Progenitor cell of endocrine pancreas (in vitro differentiated cells): ENCODE measurements around the gene SERTAD2. TPM values are rescaled to one million over a fixed set of nuclear protein-coding genes. Genes with fewer than 3 reads are reported as not detected.
A peak's percentile ranks its signal among the peaks of the same experiment; 100 is the strongest.

Experiments
- DNase-seq: peaks from one replicate; pipeline ENCODE4 v3.0.0; 2021; ENCODE audit warnings: low spot score; ENCODE audit not compliant: unreplicated experiment
- H3K27ac Mint-ChIP-seq: 2 replicates; pipeline ENCODE4 v1.8.0; 2021; ENCODE audit warnings: mild to moderate bottlenecking, moderate library complexity, mixed read lengths
- H3K27me3 Mint-ChIP-seq: 2 replicates; pipeline ENCODE4 v1.8.0; 2021; ENCODE audit warnings: mixed read lengths
- H3K36me3 Mint-ChIP-seq: 2 replicates; pipeline ENCODE4 v1.8.0; 2022; ENCODE audit warnings: mixed read lengths; ENCODE audit not compliant: insufficient read depth
- H3K4me1 Mint-ChIP-seq: 2 replicates; pipeline ENCODE4 v1.8.0; 2021; ENCODE audit warnings: low read depth, mixed read lengths
- H3K4me3 Mint-ChIP-seq: 2 replicates; pipeline ENCODE4 v1.8.0; 2021; ENCODE audit warnings: low read depth, mild to moderate bottlenecking, moderate library complexity, mixed read lengths
- H3K9me3 Mint-ChIP-seq: 2 replicates; pipeline ENCODE4 v1.8.0; 2021; ENCODE audit warnings: low read depth, mixed read lengths
- total RNA-seq: library from RNA; stranded (reverse); gene quantifications from 2 replicates; pipeline ENCODE4 v1.2.1, GENCODE V29; 2021
- TF ChIP-seq, protein P1 (sequence below): fragments of 200-600 bp; sonication (generic); IDR thresholded peaks from one replicate; pipeline ENCODE4 v1.5.0; 2021; ENCODE audit warnings: antibody characterized with exemption, mild to moderate bottlenecking; ENCODE audit not compliant: unreplicated experiment

Gene SERTAD2
- total RNA-seq, 1 donor from 2014 or later: 19.0 TPM

- peaks cover 30% of the 10 kb centered on the region for H3K4me1 Mint-ChIP-seq
- DNase-seq: no peak
- H3K27ac Mint-ChIP-seq: no peak overlapping the region
- TF ChIP-seq, protein P1, sequence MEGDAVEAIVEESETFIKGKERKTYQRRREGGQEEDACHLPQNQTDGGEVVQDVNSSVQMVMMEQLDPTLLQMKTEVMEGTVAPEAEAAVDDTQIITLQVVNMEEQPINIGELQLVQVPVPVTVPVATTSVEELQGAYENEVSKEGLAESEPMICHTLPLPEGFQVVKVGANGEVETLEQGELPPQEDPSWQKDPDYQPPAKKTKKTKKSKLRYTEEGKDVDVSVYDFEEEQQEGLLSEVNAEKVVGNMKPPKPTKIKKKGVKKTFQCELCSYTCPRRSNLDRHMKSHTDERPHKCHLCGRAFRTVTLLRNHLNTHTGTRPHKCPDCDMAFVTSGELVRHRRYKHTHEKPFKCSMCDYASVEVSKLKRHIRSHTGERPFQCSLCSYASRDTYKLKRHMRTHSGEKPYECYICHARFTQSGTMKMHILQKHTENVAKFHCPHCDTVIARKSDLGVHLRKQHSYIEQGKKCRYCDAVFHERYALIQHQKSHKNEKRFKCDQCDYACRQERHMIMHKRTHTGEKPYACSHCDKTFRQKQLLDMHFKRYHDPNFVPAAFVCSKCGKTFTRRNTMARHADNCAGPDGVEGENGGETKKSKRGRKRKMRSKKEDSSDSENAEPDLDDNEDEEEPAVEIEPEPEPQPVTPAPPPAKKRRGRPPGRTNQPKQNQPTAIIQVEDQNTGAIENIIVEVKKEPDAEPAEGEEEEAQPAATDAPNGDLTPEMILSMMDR: no peak
- H3K4me3 Mint-ChIP-seq: no peak overlapping the region
- H3K27me3 Mint-ChIP-seq: peaks cover 3% of the 10 kb centered on the region
- H3K36me3 Mint-ChIP-seq: no peaks in the 10 kb centered on the region
- H3K9me3 Mint-ChIP-seq: no peaks in the 10 kb centered on the region
Measured at GRCh38 chr2:64656379-64656778, 2.7 kb upstream of the SERTAD2 start.

DNA sequence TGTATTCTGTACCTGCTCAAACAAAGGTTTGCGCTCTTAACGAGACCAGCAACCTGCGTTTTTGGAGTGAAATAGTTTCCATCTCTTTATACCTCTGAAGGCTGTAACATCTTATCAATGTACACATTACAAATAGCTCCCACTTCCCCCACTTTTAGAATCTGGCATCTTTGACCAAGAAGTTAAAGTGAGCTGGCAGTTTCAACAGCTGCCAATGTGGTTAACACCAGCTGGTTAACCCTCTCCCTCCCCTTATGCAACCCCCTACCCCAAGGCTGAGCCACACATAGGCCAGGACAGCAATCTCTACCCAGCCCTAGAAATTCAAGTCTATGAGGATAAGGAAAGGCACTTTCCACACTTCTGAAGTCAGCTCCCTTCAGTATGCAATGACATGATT is 2.2 kb upstream of the SERTAD2 start:
- no peak overlapping the region for H3K27ac Mint-ChIP-seq
- TF ChIP-seq, protein P1: no peak
- H3K4me1 Mint-ChIP-seq: peaks cover 34% of the 10 kb centered on the region
- H3K27me3 Mint-ChIP-seq: peaks cover 3% of the 10 kb centered on the region
- H3K36me3 Mint-ChIP-seq: no peaks in the 10 kb centered on the region
- no peaks in the 10 kb centered on the region for H3K9me3 Mint-ChIP-seq
- H3K4me3 Mint-ChIP-seq: peak overlapping the region; percentile 86
- DNase-seq: no peak

DNA sequence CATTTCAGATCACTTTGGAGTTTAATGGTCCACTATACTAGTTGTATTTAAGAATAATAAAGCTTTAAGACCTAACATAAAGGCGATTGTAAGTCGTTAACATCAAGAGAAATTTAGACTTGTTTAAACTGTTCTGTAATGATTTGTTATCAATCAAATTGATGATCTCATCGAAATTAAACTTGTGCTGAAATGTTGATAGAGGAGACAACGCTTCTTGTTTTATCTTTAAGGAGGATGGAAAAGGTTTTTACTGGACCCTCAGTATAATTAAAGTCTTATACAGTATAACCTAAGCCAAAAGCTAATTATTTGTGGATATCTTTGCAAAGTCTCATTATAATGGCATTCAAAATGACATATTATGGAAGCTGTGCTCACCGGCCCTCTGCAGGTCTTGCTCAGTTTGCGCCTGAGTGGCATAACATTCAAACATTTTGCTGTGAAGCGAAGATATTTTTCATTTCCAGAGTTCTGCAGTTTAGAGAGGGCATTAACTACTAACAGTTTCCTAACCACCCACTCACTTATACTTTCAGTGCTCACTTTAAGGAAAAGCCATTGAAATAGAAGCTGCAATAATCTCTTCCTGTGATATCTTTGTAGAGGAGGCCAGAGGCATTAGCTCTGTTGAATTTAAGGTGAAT is 1.4 kb upstream of the SERTAD2 start:
- Mint-ChIP-seq H3K36me3 (no peaks in the 10 kb centered on the region), H3K27me3 (peaks cover 3% of the 10 kb centered on the region), H3K9me3 (no peaks in the 10 kb centered on the region), H3K27ac (peak overlapping the region; percentile 99), H3K4me1 (peaks cover 41% of the 10 kb centered on the region), H3K4me3 (peak overlapping the region; percentile 86)
- no peak for DNase-seq
- TF ChIP-seq, protein P1: peak; percentile 47

DNA sequence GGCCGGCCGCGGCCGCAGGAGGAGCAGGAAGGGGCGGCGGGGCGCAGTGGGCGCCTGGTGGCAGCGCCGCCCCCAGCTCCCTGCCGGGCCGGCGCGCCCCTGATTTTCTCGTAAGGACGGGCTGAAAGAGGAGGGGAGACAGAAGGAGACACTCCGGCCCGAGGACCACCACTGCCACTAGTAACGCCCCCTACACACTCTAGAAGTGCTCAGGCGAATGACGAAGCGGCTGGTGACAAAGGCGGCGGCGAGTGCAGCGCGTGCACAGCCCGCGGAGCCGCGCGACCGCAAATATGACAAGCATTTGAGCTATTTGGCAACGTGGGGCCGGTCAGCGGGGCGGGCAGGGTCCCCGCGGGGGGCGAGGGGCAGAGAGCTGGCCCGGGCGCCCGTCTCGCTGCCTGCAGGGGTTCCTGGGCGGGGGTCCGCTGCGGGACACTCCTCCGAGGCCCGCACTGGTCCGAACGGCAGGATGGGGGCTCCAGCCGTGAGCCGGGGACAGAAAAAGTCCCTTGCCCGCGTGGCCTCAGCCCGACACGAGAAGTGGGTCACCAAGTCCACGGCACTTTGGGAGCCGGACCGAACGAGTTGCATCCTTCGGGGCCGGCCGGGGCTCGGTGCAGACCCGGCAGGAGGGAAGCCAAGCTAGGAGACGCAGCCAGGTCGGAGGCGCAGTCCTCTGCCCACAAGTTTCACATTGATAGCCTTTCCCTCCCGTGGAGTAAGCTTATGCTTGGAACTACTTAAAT is 524 bp upstream of the SERTAD2 start:
- Mint-ChIP-seq H3K9me3 (no peaks in the 10 kb centered on the region), H3K36me3 (no peaks in the 10 kb centered on the region), H3K27me3 (peaks cover 3% of the 10 kb centered on the region), H3K4me3 (peak overlapping the region; percentile 86), H3K27ac (peak overlapping the region; percentile 99), H3K4me1 (peaks cover 48% of the 10 kb centered on the region)
- TF ChIP-seq, protein P1: no peak
- no peak for DNase-seq

- H3K9me3 Mint-ChIP-seq: no peaks in the 10 kb centered on the region
- peak overlapping the region; percentile 96 for H3K27ac Mint-ChIP-seq
- no peaks in the 10 kb centered on the region for H3K36me3 Mint-ChIP-seq
- H3K4me3 Mint-ChIP-seq: peak overlapping the region; percentile 77
- TF ChIP-seq, protein P1: no peak
- DNase-seq: no peak
- H3K27me3 Mint-ChIP-seq: no peaks in the 10 kb centered on the region
- H3K4me1 Mint-ChIP-seq: peaks cover 60% of the 10 kb centered on the region
Measured at GRCh38 chr2:64652231-64653108, 1.2 kb downstream of the SERTAD2 start.
